HG02840 (cell line): ENCODE measurements around the gene TSC22D3.
"Not testable (repeated sequence)": the region's sequence is repeated elsewhere in the genome, so short reads cannot be mapped to it uniquely, and the experiment has no call there.

Source experiments
- ATAC-seq: cut with Tn5 transposase; IDR thresholded peaks from one replicate; pipeline ENCODE4 v1.9.1; 2021; ENCODE audit warnings: mild to moderate bottlenecking, moderate library complexity, moderate number of reproducible peaks; ENCODE audit not compliant: unreplicated experiment, low FRiP score

The TSC22D3 gene

DNA sequence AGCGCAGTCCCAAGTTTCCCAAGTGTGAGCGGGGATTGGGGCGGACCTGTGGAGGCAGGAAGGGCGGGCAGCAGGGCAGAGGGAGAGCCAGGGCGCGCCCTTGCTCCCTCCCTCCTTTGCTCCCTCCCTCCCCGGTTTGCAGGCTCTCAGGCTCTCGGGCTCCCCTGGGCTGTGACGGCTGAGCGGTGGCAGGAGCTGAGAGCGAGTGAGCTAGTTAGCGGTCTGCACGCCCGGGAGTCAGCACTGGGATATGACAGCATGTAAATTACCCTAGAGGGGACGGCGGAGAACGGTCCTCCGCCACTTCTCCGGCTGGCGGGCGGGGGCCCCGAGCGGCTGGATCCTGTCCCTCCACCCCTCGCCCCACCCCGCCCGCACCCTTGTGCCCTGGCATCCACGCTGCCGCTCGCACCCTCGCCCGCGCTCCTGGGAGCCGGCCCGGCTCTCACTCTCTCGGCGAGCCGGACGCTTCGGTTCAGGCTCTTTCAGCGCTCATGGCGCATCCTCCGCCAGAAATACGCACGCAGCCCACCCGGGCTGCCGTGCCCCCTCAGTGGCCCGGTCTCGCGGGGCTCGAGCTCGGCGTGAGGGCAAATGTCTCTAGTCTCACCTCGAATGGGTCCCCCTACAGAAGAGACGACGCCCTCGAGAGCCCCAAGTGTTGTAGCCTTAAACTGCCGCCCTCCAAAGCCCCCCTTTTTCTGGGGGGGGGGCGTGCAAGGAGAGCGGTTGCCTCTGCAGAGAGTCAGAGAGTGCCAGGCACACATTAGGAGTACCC is at the start of gene TSC22D3:
Gene TSC22D3, minus strand, starts transcription at position 54 of the 778 bp plus-strand sequence. CDS start 368 bp downstream, outside the sequence.
- ATAC-seq = no peak

DNA sequence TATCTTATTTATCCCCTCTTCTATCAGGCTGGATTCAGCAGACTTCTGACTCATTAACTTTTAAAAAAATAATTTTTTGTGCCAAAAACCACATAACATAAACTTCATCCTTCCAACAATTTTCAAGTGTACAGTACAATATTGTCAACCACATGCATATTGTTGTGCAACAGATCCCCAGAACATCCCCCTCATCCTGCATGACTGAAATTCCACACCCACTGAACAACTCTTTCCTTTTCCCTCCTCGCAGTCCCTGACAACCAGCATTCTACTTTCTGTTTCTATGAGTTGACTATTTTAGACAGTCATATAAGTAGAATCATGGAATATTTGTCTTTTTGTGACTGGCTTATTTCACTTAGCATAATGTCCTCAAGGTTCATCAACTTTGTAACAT is 47.9 kb upstream of the TSC22D3 start:
- no peak for ATAC-seq

DNA sequence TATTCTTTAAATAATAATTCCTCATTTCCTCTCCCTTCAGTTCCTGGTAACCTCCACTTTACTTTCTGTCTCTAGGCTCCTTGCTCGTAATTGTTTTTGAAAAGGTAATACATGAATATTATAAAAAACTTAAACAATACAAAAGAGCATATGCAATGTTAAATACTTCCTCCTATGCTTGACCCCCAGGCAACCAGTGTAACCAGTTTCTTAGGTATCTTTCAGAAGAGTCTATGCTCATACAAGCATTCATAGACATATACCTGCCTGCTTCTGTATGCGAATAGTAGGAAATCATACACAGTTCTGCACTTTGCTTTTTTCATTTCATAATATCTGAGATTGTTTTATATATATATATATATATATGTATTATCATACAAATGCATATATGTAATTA is 47.5 kb upstream of the TSC22D3 start:
- ATAC-seq = no peak

DNA sequence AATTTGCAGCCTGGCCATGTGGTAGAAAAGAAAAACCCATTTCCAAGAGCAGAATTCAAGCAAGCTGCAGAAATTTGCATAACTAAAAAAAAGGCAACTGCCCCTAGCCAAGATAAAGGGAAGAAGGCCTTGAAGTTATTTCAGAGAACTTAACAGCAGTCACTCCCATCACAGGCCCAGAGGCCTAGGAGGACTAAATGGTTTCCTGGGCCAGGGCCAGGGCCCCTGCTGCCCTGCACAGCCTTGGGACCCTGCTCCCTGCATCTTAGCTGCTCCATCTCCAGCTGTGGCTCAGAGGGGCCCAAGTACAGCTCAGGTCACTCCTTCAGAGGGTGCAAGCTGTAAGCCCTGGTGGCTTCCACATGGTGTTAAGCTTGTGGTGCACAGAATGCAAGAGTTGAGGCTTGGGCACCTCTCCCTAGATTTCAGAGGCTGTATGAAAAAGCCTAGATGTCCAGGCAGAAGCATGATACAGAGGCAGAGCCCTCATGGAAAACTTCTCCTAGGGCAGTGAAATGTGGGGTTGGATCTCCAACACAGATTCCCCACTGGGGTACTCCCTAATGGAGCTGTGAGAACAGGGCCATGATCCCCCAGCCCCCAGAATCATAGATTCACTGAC is 43.4 kb upstream of the TSC22D3 start:
- no peak for ATAC-seq

DNA sequence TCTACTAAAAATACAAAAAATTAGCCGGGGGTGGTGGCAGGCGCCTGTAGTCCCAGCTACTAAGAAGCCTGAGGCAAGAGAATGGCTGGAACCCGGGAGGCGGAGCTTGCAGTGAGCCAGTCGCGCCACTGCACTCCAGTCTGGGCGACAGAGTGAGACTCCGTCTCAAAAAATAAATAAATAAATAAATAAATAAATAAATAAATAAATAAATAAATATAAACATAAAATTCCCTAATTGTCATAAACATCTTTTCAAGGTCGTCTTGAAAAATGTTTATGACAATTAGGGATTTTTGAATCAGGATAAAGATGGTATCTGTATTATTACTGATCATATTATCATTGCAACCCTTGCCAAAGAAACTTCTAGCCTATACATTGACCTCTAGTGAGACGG is 34.5 kb upstream of the TSC22D3 start:
- ATAC-seq = not testable (repeated sequence)

DNA sequence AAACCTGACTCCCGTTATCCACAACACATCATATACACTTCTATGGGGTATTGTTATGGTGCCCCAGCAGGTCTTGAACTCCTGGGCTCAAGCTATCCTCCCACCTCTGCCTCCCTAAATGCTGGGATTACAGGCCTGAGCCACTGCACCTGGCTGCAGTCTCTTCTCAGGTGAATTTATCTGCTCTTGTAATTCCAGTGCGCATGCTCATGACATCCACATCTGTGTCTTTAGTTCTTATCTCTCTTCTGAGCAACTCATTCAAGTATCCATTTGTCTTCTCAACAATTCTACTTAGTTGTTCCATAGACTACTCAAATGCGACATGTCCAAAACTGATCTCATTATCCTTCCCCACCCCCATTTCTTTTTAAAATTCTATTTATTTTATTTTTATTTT is 29.6 kb upstream of the TSC22D3 start:
- no peak for ATAC-seq

DNA sequence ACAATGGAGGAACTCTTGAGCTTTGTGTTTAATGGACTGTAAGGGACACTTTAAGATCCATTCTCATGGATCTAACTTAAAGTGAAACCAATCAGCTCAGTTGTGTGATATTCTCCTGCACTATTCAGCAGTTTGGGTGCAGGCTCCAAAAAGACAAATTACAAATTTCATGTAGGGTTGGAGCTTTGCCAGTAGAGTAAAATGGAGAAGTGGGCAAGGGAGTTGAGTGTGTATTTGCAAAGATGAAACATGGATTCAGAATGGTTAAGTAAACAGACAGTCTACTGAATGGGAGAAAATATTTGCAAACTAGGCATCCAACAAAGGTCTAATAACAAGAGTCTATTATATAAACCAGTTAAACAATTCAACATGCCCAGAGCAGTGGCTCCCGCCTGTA is 28.8 kb upstream of the TSC22D3 start:
- ATAC-seq = no peak

DNA sequence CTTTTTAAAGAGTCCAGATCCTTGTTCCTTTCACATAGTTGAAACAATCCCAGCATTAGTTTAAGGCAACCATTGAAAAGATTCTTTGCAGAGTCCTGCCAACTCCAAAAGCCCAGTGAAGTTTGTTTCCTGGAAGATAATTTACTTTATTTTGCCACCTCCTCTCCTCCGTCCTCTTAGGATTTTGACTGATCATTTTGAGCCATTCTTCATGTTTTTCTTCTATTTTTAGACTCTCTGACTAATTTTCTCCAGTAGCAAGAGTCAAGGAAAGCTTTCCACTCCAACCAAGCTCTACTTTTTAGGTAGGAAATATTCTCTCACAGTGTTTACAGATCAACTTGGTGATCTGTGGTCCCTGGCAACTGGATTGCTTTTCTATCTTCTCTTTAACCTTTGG is 12.2 kb upstream of the TSC22D3 start:
- ATAC-seq = no peak

DNA sequence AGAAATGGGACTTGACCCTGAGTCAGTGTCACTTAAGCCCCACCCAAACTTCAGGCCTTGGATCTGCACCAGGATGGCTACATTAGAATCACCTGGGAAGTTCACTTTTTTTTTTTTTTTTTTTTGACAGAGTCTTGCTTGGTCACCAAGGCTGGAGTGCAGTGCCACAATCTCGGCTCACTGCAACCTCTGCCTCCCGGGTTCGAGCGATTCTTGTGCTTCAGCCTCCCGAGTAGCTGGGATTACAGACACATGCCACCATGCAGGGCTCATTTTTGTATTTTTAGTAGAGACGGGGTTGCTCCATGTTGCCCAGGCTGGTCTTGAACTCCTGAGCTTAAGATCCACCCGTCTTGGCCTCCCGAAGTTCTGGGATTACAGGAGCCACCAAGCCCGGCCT is 4.9 kb upstream of the TSC22D3 start:
- no peak for ATAC-seq

DNA sequence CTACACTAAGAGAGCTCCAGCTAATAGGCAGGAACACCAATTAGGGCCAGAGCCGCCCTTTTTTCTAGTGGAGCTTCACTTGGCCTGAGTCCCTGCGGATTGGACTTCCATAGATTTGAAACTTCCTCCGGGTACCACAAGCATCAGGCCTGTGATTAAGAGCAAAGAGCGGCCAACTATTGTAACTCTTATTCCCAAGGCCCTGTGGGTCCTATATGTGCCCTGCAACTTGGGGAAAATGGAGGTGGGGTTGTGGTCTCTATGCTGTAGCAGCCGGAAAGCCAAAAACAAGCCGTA is 1.9 kb upstream of the TSC22D3 start, which contains the start of gene NCBP2L:
Gene NCBP2L, plus strand, starts transcription at position 198 of the 297 bp plus-strand sequence. CDS start 16,488 bp downstream, outside the sequence.
- no peak for ATAC-seq

DNA sequence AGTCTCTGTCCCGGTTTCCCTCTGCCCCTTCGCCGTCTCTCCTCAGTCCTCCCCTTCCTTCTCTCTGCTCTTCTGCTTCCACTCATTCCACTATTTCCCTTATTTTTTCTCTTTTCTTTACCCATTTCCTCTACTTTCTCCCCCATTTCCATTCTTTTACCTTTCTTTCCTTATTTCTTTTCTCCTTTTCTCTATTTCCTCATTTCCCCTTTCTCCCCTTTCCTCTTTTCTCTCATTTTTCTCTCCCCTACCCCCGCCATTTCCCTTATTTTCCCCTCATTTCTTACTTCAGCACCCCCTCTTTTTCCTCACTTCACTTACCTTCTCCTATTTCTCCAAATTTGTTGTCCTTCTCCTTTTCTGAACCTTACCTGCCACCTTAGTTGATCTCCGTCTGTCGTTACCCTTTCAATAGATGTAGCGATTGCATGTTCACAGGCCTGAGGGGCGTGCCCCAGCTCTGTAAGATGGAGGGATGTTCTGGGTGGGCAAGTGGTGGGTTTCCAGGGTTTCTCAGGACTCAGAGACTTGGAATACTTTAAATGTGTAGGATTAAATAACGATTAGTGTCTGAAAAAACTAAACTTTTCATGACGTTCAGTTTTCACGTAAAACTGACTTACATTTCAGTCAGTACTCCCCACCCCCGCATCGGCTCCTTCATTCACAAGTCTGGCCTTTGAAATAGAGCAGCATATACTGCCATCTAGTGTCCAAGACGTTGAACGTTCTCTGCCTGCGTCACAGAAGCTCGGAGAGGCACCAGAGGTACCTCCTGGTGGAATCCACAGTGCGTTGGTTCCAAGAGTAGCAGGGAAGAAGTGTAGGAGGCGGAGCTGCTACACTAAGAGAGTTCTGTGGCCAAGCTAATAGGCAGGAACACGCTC is 1.3 kb upstream of the TSC22D3 start:
- peak; percentile 84 for ATAC-seq

DNA sequence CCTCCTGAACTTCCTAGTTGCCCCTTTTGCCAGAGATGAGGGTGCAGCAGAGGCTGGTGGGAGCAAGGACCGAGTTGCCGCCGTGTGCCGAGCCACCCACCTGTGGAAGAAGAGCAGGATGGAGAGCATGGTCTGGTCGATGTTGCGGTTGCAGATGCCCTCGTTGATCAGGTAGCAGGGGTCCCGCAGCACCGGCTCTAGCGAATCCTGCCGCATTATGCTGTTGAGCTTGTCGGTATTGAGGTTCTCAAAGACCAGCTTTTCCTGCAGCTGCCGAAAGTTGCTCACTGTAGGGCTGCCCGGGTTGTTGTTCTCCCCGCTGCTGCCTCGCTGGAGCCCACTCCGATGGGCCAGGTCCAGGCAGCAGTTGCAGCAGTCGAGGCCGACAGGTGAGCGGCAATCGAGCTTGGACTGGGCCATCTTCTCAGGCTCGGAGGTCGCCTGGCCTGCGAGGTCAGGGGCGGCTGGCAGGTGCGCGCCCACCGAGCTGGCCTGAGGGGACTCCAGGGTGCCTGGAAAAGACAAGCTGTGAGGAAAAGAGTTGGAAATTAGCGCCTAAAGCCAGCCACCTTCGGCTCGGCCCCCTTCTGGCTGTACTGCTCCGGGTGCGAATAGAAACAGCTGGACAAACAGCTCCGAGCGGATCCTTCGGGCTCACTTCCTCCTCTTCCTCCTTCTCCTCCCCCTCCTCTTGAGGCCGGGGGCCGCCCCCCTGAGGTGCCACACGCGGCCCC is 420 bp downstream of the TSC22D3 start:
- ATAC-seq = no peak

DNA sequence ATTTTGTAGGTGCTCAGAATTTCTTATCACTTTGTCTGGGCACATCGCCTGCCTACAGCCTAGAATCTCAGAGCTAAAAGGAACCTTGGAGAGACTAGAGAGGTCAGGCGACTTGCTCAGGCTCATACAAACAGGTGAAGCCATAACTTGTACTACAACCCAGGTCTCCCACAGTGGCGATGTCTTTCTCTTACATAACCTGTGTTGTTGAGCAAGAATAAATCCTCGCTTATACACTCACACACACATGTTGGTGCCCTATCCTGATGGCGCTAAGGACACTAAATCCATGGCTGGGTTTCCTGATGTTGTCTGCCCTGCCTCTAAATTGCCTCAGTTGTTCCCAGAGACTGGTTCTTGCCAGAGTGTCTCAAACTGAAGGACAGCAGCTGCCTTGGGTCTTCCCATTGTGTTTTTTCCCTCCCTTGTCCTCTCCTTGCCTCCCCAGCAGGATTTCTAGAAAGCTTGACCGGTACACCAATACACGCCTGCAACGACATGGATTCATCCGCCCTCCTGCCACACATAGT is 1.6 kb downstream of the TSC22D3 start:
- no peak for ATAC-seq

DNA sequence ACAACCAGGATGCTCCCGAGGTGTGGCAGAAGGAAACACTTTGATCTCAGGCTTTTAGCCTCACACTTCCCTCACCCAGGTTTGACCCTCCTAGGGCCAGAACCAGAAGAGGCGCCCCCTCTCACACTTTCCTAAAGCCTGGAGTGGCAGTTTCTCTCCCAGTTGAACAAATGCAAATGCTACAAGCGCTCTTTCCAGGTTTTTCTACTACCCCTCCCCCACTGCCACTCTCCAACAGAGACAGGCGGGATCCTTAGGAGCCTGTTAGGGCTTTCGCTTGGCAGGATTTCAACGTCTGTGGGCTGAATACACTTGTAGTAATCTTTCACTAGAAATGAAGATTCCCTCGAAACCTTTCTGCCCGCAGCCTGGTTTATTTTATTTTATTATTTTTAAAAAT is 2.4 kb downstream of the TSC22D3 start:
- ATAC-seq = no peak

DNA sequence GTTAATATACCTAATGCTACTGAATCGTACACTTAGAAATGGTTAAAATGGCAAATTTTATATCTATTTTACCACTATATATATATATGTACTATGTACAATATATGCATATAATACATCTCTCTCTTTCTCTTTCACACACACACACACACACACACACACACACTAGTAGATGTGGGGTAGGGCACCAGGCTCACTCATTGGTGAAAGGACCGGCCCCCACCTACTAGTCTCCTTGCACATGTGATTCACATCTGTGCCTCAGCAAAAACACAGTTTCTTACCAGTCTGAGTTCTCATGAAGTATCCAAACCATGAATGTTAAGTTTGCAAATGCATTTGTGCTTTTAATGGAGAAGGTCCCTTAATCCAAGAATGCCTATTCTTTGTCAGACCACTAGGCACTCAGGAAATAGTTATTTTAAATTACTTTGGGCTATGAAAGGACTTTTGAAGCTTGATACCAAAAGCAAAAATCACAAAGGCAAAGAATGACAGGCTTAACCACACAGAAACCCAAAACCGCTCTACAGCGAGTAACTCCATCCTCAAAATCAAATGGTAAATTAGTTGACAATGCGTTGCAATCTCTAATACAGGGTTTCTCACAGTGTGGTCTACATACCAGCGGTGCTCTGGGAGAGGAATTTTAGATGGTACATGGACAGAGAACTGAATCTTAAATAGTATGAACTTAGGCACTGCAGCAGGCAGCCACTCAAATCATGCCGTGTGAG is 5.8 kb downstream of the TSC22D3 start:
- ATAC-seq = no peak

DNA sequence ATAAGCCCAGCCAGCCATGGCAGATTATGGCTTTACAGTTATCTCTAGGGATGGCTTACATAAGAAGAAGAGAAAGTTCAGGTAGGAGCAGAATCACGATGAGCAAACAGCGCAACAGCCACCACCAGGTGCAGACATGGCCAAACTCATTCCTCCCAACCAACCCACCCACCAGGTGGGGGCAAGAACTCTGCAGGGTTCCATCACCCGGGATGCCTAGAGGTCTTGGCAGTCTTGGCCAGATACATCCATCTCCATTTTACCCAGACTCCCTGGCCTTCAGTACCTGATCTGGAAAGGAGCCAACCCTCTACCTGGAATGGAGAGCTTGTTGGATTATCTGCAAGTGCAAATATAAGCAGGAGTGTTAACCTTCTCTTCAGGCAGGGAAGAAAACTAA is 7.5 kb downstream of the TSC22D3 start:
- no peak for ATAC-seq

DNA sequence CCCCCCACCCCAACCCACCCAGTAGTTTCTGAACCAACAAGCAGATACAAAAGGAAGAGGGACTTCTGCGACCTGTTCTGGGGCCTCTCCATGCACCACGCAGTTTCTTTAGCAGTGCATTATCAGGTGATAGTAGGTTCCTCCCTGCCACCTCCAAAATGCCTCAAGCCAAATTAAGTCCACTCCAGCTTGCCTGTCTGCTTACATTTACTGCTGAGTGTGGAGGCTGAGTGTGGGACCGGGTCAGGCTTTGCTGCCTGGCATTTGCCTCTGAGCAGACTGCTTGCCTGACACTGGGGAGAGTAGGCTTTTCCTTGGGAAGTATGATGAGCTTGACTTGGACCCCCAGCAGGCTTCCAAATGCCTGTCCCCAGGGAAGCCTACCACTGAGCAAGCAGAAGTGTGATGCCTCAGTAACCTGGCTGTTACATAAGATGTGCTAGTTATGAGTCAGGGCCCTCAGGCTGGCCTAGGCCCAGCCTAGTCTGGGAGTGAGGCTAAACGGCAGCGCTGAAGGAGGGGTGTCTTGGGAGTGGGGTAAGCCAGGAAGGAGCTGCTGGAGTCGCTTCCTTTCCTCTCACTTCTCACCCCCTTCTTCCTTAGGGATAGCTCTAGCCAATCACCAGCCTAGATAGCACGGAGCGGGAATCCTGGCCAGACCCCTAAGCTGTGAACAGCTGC is 9.0 kb downstream of the TSC22D3 start:
- ATAC-seq = no peak

DNA sequence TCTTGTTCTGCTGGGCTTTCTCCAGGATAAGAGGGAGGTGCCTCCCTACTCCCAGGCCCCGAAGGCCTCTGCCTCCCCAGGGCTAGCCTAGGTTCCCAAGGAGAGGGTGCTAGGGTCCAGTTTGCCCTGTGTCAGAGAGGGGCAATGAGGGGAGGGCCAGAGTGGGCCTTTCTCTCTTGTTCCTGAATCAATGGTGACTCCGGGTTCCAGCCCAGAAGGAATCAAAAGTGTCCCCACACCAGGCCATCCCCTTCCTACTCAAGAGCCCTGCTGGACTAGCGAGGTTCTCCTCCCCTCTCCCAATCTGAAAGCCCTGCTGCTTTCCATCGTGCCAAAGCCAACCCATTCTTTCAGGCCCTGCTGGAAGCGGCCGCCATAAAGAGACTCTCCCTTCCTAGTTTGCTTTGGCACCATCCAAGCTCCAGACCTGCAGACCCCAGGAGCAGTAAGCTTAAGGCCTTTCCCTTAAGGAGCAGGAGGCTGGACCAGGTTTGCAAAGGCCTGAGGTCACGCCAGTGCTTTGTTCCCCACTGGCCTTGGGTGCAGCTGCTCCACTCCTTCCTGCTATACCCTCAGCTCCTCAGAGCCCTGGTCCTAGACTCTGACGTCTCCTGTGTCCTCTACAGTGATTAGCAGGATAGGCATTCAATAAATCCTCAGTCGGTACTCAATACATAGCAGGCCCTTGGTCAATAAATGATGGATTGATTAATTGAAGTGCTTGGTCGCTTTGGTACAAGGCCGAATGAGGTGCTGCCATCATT is 10.6 kb downstream of the TSC22D3 start:
- ATAC-seq = no peak
